Nephron (organoid): Measurements from ENCODE around the gene CXorf58.

Source experiments
- H3K27ac Mint-ChIP-seq, 3 experiments: 2 replicates each; pipeline ENCODE4 v1.8.0; 2020; ENCODE audit warnings: mixed read lengths in 3 of 3, mild to moderate bottlenecking in 2 of 3, moderate library complexity in 1 of 3
- H3K27me3 Mint-ChIP-seq: 2 replicates; pipeline ENCODE4 v1.8.0; 2021; ENCODE audit warnings: low read depth, mild to moderate bottlenecking, moderate library complexity, mixed read lengths
- H3K36me3 Mint-ChIP-seq: 2 replicates; pipeline ENCODE4 v1.8.0; 2020; ENCODE audit warnings: low read depth, mixed read lengths
- H3K4me1 Mint-ChIP-seq: 2 replicates; pipeline ENCODE4 v1.8.0; 2020; ENCODE audit warnings: mixed read lengths
- H3K4me3 Mint-ChIP-seq, 3 experiments: 2 replicates each; pipeline ENCODE4 v1.8.0; 2020; ENCODE audit warnings: mild to moderate bottlenecking in 3 of 3, mixed read lengths in 3 of 3, moderate library complexity in 2 of 3
- H3K9me3 Mint-ChIP-seq: 2 replicates; pipeline ENCODE4 v1.8.0; 2020; ENCODE audit warnings: mixed read lengths
- TF ChIP-seq, protein P1 (sequence below), 3 experiments: fragments of 200-600 bp; sonication (generic); IDR thresholded peaks; one replicate each; pipeline ENCODE4 v1.5.0; 2021; ENCODE audit warnings: antibody characterized with exemption in 3 of 3; ENCODE audit not compliant: unreplicated experiment in 3 of 3

CXorf58 gene

DNA sequence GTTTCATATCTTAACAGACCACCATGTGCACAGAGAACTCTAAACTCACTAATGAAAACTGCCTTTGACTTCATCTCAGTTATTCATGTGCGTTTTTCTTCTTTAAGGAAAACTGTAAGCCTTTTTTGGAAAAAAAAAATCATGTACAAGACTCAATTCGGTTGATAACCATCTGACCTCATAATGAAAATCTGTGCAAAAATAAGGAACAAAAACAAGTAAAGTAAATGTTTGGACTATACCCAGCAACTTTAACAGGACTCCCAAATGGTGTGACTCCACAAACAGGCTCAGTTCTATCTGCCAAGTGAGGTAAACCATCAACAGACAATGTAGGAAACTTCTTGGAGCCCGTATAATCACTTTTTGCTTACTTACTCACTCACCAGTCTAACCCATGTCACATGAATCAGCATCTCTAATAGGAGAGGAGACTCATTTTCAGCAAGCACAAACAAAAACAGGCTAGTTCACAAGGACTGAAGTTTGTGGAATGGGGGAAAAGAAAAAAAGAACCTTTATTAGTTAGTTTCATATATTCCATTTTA is 9.3 kb upstream of the CXorf58 start:
- TF ChIP-seq, protein P1, sequence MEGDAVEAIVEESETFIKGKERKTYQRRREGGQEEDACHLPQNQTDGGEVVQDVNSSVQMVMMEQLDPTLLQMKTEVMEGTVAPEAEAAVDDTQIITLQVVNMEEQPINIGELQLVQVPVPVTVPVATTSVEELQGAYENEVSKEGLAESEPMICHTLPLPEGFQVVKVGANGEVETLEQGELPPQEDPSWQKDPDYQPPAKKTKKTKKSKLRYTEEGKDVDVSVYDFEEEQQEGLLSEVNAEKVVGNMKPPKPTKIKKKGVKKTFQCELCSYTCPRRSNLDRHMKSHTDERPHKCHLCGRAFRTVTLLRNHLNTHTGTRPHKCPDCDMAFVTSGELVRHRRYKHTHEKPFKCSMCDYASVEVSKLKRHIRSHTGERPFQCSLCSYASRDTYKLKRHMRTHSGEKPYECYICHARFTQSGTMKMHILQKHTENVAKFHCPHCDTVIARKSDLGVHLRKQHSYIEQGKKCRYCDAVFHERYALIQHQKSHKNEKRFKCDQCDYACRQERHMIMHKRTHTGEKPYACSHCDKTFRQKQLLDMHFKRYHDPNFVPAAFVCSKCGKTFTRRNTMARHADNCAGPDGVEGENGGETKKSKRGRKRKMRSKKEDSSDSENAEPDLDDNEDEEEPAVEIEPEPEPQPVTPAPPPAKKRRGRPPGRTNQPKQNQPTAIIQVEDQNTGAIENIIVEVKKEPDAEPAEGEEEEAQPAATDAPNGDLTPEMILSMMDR (IDR thresholded peaks at IDR 0.05; ENCODE audit: unreplicated experiment in 3 of 3), result no peak
- Mint-ChIP-seq H3K36me3 (peaks cover 9% of the 10 kb centered on the region), H3K4me3 (no peak overlapping the region), H3K9me3 (no peaks in the 10 kb centered on the region), H3K27ac (peak overlapping the region; percentile 73 to 91 (median 78)), H3K27me3 (no peaks in the 10 kb centered on the region), H3K4me1 (peaks cover 17% of the 10 kb centered on the region)

DNA sequence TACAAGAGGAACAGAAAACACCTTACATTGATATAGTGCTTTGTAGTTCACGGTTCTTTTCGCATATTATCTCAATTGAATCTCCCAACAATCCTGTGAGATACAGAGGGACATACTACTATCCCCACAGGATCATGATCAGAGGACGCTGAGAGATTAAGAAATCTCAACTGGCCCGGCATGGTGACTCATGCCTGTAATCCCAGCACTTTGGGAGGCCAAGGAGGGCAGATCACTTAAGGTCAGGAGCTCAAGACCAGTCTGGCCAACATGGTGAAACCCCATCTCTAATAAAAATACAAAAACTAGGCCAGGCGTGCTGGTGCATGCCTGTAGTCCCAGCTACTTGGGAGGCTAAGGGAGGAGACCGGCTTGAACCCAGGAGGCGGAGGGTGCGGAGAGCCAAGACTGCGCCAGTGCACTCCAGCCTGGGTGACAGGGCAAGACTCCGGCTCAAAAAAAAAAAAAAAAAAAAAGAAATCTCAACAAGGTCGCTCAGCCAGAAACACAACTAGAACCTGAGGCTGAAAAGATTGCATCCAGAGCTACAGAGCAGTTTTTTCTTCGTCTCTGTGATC is 7.5 kb upstream of the CXorf58 start:
- Mint-ChIP-seq H3K9me3 (no peaks in the 10 kb centered on the region), H3K4me3 (no peak overlapping the region)

DNA sequence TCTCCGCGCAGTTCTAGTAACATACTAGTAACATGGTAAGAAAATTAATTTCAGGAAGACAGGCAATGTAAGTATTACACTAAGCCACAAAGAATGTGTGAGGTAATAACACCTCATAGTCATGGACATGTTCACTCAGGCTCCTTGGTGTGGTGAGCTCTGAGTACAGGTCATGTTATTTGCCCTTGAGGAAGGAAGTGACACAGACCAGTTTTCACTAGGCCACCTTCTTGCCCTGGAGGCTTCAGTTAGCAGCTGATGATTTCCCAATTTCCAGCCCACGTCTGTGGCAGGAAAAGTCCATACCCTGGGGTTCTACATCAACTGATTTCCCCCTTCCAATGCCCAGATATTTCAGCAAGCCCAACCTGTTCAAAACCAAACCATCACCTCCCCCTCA is 6.7 kb upstream of the CXorf58 start:
- Mint-ChIP-seq H3K27ac (no peak overlapping the region), H3K4me1 (peaks cover 17% of the 10 kb centered on the region), H3K9me3 (no peaks in the 10 kb centered on the region), H3K36me3 (peaks cover 3% of the 10 kb centered on the region), H3K4me3 (no peak overlapping the region), H3K27me3 (no peaks in the 10 kb centered on the region)
- TF ChIP-seq, protein P1 (IDR thresholded peaks at IDR 0.05; ENCODE audit: unreplicated experiment in 3 of 3), result no peak

More for the DNA sequence above, 7.5 kb upstream of the CXorf58 start:
- peaks cover 17% of the 10 kb centered on the region for H3K4me1 Mint-ChIP-seq
- peaks cover 5% of the 10 kb centered on the region for H3K36me3 Mint-ChIP-seq
- peak overlapping the region; percentile 63 to 91 (median 73) for H3K27ac Mint-ChIP-seq
- TF ChIP-seq, protein P1 (IDR thresholded peaks at IDR 0.05; ENCODE audit: unreplicated experiment in 3 of 3), result no peak
- H3K27me3 Mint-ChIP-seq, result no peaks in the 10 kb centered on the region

DNA sequence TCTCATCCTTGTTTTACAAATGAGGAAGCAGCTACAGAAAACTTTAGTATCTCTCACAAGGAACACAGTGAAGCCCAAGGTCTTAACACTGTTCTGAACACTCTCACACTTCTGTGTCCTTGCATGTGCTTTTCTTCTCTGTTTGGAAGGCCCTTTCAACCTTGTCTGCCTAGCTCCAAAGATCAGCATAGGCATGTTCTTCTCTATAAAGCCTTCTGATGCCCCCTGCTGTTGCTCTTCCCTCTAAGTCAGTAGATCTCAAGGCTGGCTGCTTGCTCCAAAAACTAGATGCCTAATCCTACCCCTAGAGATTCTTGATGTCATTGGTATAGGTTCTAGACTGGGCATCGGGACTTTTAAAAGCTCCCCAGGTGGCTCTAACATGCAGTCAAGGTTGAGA is 6.0 kb upstream of the CXorf58 start:
- Mint-ChIP-seq H3K36me3 (peaks cover 3% of the 10 kb centered on the region), H3K27ac (no peak overlapping the region), H3K4me3 (no peak overlapping the region), H3K9me3 (no peaks in the 10 kb centered on the region), H3K4me1 (peaks cover 22% of the 10 kb centered on the region), H3K27me3 (no peaks in the 10 kb centered on the region)
- TF ChIP-seq, protein P1 (IDR thresholded peaks at IDR 0.05; ENCODE audit: unreplicated experiment in 3 of 3), result peak; percentile 52 to 54 (median 53)

DNA sequence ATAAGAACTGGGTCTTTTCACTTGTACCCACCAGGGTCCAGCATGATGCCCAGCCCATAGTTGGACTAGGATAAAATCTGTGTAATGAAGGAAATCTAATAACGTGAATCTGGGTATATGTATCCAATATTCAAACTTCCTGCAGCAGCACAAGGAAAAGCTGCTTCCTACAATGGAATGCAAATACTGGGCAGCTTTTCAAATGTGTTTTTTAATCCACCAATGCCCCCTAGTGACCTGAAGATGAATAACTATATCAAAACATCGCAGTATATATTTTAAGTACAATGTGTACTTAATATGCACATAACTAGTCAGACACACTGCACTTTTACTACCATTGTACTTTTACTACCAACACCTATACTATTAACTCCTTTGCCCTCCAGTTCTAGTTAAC is 5.4 kb upstream of the CXorf58 start:
- H3K36me3 Mint-ChIP-seq, result peaks cover 3% of the 10 kb centered on the region
- H3K9me3 Mint-ChIP-seq, result no peaks in the 10 kb centered on the region
- H3K4me3 Mint-ChIP-seq, result no peak overlapping the region
- H3K27ac Mint-ChIP-seq, result no peak overlapping the region
- peaks cover 22% of the 10 kb centered on the region for H3K4me1 Mint-ChIP-seq
- TF ChIP-seq, protein P1 (IDR thresholded peaks at IDR 0.05; ENCODE audit: unreplicated experiment in 3 of 3), result peak; percentile 46 to 60 (median 54)
- no peaks in the 10 kb centered on the region for H3K27me3 Mint-ChIP-seq

DNA sequence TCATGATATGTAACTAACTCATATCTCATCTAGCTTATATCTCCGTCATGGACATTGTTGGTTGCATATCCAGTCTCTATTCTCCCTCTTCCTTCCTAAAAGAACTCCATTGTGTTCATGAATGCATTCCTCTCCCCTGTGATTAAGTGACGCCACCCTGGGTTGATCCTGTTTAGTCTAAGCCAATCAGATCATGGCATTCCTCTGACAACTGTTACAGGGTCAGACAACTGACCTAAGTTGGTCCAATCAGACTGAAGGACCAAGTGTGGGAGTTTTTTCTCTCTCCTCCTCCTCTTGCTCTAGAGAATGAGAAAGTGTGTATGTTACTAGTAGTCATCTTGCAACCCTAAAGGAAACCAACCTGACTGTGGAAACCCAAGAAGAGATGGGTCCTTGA is 3.7 kb upstream of the CXorf58 start:
- Mint-ChIP-seq H3K27ac (peak overlapping the region in 2 of 3 experiments; percentile 3 to 4), H3K4me1 (peaks cover 20% of the 10 kb centered on the region)
- TF ChIP-seq, protein P1 (IDR thresholded peaks at IDR 0.05; ENCODE audit: unreplicated experiment in 3 of 3), result no peak

More for the DNA sequence above, 3.7 kb upstream of the CXorf58 start:
- Mint-ChIP-seq H3K27me3 (no peaks in the 10 kb centered on the region), H3K9me3 (no peaks in the 10 kb centered on the region), H3K36me3 (peaks cover 3% of the 10 kb centered on the region), H3K4me3 (peak overlapping the region in 1 of 3 experiments; percentile 0)
